PC-9 (cell line): ENCODE results near the gene IKZF5.

Experiments
- EZH2 ChIP-seq: fragments of 200-600 bp; sonication (generic); IDR thresholded peaks from 2 replicates; pipeline ENCODE4 v1.8.0; 2017; ENCODE audit warnings: antibody characterized with exemption, low read depth
- TF ChIP-seq, protein P1 (sequence below): fragments of 200-600 bp; sonication (generic); conservative IDR thresholded peaks from 2 replicates; pipeline ENCODE4 v1.6.1; 2017; ENCODE audit warnings: mixed run types, antibody characterized with exemption, mild to moderate bottlenecking, moderate library complexity

- TF ChIP-seq, protein P1, sequence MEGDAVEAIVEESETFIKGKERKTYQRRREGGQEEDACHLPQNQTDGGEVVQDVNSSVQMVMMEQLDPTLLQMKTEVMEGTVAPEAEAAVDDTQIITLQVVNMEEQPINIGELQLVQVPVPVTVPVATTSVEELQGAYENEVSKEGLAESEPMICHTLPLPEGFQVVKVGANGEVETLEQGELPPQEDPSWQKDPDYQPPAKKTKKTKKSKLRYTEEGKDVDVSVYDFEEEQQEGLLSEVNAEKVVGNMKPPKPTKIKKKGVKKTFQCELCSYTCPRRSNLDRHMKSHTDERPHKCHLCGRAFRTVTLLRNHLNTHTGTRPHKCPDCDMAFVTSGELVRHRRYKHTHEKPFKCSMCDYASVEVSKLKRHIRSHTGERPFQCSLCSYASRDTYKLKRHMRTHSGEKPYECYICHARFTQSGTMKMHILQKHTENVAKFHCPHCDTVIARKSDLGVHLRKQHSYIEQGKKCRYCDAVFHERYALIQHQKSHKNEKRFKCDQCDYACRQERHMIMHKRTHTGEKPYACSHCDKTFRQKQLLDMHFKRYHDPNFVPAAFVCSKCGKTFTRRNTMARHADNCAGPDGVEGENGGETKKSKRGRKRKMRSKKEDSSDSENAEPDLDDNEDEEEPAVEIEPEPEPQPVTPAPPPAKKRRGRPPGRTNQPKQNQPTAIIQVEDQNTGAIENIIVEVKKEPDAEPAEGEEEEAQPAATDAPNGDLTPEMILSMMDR = no peak
- no peak for TF ChIP-seq EZH2
Observed at GRCh38 chr10:123027861-123028260, 19.3 kb upstream of the IKZF5 start.
